ES-I3 (cell line): ENCODE results near the gene RASD1.
A peak's percentile ranks its signal among the peaks of the same experiment; 100 is the strongest.

Source experiments
- H3K36me3 ChIP-seq: 2 replicates; pipeline ENCODE4 v1.6.1; 2013; ENCODE audit warnings: mild to moderate bottlenecking, low read length, control low read depth, moderate library complexity; ENCODE audit not compliant: insufficient read depth
- H3K4me1 ChIP-seq: 2 replicates; pipeline ENCODE4 v1.6.1; 2013; ENCODE audit warnings: mild to moderate bottlenecking, control low read depth, low read length; ENCODE audit not compliant: insufficient read depth
- H3K9ac ChIP-seq: 2 replicates; pipeline ENCODE4 v1.6.1; 2013; ENCODE audit warnings: low read depth, mild to moderate bottlenecking, low read length, moderate library complexity
- H3K9me3 ChIP-seq: 2 replicates; pipeline ENCODE4 v1.6.1; 2013; ENCODE audit warnings: mild to moderate bottlenecking, low read length, moderate library complexity; ENCODE audit not compliant: control insufficient read depth, insufficient read depth

The RASD1 gene

DNA sequence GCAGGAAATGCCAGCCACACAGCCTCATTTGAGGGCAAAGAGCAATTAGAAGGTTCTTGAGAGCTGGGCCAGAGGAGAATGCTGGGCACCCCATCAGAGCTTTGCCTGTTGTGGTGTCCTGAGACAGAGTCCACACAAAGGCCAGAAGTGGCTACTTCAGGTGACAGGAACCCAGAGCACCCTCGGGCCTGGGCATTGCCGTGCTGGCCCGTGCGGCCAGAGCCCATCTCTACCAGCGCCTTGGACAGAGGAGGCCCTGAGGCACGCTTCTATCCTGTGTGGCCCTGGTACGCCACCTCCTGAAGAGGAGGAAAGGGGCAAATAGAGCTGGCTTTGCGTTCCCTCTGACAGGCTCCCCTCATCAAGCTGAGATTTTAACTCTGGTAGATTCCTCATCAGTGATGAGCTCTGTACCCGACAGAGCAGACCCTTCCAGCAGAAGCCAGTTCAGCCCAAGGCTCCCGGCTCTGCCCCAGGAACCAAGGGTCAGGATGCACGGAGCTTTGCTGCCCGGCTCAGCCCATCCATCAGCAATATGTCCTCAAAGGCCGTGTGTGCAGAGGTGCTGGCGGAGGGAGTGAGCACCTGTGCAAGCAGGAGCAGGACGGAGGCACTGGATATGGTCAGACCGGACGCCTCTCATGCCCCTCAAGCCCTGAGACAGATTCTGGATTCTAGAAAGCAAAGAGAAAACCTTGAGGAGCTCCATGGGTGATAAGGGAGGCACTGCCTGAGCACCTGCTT, 3.4 kb upstream of the RASD1 start:
- no peak overlapping the region for H3K9ac ChIP-seq
- no peaks in the 10 kb centered on the region for H3K36me3 ChIP-seq
- H3K9me3 ChIP-seq: no peaks in the 10 kb centered on the region
- H3K4me1 ChIP-seq: no peaks in the 10 kb centered on the region; the same call in 1 of the 2 replicates

DNA sequence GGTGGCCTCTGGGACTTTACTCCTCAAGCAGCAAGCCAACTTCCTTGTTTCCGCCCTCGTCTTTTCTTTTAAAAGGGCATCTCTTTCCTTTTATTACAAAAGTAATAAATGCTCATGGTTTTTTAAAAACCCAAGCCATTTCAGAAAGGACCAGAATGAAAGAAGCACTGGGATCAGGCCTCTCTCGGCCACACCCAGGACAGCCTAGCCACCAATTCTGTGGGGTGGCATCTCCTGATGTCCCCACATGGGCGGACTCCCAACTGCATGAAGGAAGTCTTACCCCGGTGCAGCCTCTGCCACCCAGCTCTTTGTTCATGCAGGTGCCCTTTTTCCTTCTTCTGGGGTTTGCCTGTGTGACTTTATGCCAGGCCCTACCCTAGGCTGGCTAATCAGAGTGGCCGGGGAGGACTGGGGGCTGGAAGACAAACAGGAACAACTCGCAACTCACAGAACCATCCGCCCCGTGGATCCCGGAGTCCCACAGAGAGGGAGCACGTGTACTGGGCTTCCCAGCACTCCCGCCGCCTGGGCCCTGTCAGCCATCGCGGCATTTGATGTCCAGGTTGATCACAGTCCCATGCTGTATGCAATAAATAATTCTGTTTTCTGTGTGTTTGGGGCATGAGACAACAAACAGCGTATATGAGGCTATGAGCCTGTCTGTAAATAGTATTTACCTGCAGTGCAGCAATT, 2.6 kb upstream of the RASD1 start:
- no peak overlapping the region for H3K9ac ChIP-seq
- peaks cover 4% of the 10 kb centered on the region; the same call in 1 of the 2 replicates for H3K4me1 ChIP-seq
- H3K36me3 ChIP-seq: no peaks in the 10 kb centered on the region
- H3K9me3 ChIP-seq: no peaks in the 10 kb centered on the region

DNA sequence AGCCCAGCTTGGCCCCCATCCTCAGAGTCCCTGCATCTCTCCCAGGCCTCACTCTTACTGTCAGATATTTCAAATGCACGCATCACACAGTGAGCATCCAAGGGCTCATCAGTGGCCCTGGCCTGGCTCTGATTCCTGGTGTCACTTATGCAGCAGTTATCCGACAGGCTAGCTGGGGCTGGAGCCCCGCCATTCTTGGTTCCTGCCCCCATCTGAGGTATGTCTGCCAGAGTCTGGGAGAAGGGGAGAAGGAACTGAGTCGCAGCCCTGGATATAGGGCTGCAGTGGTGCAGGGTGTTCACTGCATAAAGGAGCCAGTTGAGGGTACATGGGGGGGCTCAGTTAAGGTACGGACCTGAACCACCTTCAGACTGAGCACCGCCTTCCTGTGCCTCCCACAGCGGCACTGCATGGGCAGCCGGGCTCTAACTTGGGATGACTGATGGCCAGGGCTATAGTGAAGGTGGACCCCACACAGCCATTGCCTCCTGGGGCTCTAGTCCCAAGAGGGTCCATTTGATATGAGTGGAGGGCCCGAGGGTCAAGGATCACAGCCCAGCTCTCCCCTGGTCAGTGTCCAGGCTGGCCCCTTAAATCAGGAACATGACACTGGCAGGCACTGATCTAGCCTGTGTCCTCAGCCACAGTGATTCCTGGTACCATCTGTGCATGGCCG, 1.8 kb upstream of the RASD1 start:
- Histone ChIP-seq H3K9me3 (no peaks in the 10 kb centered on the region), H3K36me3 (no peaks in the 10 kb centered on the region; the same call in 1 of the 2 replicates), H3K4me1 (peaks cover 11% of the 10 kb centered on the region; the same call in 1 of the 2 replicates), H3K9ac (no peak overlapping the region)

DNA sequence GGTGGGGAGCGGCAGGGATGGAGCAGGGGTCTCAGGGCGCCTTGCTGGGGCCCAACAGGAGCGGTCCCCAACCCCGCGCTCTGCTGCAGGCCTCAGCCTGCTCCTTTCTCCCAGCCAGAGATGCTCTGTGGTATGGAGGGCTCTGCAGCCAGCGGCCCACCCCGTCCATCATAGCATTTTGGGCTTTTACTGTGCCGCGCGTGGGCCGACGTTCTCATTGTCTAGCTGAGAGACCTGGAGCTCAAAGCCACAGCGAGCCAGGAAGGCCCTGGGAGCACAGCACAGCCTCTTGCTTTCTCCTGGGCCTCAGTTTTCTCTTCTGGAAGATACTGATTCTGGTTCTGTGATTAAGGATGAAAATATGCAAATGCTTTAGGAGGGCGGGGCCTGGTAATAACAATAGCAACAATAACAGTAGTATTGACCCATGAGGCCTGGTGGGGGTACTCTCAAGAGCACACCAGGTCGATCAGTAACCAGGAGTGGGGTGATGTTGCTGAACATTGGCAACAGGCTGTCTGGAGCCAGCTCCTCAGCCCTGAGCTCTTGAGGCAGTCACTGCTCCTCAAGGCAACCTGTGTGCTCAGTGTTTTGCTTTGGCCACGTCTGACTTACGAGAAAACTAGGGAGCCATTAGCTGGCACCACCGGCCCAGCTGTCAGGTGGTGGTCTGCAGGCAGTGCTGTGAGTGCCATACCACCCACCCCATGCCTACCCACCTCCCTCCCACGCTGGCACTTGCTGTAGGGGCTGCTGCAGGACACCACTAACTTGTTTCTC, 1.1 kb upstream of the RASD1 start:
- H3K4me1 ChIP-seq: peaks cover 15% of the 10 kb centered on the region; the same call in 1 of the 2 replicates
- H3K9ac ChIP-seq: peak overlapping the region; percentile 83; the same call in 1 of the 2 replicates
- no peaks in the 10 kb centered on the region; the same call in 1 of the 2 replicates for H3K36me3 ChIP-seq
- no peaks in the 10 kb centered on the region for H3K9me3 ChIP-seq

DNA sequence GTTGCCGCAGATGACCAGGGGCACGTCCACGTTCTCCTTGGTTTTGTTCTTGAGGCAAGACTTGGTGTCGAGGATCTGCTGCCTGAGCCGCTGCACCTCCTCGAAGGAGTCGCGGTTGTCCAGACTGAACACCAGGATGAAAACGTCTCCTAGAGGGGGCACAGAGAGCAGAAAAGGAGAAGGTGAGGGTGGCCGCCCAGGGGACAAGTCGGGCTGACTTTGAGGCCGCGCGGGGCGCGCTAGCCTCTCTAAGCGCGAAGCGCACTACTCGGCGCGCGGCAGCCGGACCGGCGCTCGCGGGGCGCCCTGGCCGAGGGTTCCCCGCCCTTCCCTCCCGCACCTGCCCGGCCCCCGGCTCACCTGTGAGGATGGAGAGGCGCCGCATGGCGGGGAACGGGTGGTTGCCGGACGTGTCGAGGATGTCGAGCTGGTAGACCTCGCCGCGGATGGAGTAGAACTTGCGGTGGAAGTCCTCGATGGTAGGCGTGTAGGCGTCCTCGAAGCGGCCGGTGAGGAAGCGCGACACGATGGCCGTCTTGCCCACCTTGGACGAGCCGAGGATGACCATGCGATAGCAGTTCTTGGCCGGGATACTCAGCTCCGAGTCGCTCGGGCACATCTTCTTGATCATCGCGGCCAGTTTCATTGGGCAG, 533 bp downstream of the RASD1 start:
- Histone ChIP-seq H3K9me3 (no peaks in the 10 kb centered on the region), H3K36me3 (no peaks in the 10 kb centered on the region; the same call in none of the 2 replicates), H3K4me1 (peaks cover 15% of the 10 kb centered on the region; the same call in 1 of the 2 replicates), H3K9ac (peak overlapping the region; percentile 83)

DNA sequence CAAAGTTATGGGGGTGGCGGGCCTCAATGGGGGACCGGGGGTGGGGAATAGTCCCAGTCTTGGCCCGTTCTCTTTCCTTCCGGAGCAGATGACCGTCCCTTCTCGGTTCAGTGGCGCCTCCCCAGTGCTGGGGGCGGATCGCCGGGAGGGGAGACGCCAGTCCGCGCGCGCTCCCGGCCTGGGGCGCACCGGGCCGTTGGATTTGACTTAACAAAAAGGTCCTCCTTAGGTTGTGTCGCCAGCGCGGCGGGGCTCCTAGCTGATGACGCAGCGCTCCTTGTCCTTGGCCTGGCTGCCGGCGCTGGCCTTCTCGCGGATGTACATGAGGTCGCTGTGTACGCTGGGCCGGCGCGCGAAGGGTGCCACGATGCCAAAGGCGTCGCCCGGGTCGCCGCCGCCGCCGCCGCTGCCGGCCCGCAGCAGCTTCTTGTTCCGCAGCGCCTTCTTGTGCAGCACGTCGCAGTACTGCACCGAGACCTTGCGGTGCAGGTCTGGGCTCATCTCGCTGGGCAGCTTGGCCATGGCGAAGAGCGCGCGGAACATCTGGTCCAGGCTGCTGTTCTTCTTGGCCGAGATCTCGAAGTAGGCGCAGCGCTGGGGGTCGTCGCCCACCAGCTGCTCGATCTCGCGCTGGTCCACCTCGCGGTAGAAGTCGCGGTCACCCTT, 1.2 kb downstream of the RASD1 start:
- Histone ChIP-seq H3K9me3 (no peaks in the 10 kb centered on the region), H3K4me1 (peaks cover 15% of the 10 kb centered on the region; the same call in 1 of the 2 replicates), H3K36me3 (no peaks in the 10 kb centered on the region; the same call in none of the 2 replicates), H3K9ac (peak overlapping the region; percentile 83)

DNA sequence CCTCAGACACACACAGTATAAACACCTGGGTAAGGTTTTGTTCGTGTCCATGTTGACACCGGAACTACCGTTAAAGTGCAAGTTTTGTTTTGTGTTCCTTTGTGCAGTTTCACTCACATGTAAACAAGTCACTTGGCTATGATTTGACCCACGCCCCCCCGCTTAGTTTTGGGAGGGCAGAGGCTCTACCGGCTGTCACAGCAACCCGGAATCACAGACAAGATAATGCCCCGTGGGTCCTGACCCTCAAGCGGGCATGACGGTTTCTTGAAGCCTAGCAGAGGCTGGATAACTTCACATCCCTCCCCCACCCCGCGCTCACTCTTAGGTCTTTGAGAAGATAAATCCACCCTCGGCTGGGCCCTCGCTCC, 1.7 kb downstream of the RASD1 start:
- Histone ChIP-seq H3K9ac (peak overlapping the region; percentile 83), H3K4me1 (peaks cover 15% of the 10 kb centered on the region; the same call in 1 of the 2 replicates), H3K9me3 (no peaks in the 10 kb centered on the region), H3K36me3 (no peaks in the 10 kb centered on the region; the same call in none of the 2 replicates)

DNA sequence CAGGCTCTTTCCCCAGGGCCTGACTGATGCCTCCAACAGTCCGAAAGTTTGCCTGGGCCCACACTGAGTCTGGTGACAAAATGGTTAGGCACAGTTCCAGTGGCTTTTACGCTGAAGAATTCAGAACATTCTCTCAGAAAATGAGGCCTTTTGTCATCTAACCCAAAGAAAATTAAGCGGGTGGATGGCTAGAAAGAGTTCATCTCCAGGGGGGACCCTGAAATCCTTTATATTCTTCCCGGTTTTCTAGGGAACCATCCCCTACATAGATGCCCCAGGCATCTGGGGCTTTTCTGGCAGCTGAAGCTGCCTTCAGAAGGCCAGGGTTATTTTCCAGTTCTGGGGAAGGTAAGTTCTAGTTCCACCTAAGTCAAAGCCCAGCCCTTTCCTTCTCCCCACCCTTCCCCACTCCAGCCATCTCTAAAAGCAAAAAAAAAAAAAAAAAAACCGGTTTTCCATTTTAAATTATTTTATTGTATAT, 2.2 kb downstream of the RASD1 start:
- H3K9ac ChIP-seq: peak overlapping the region; percentile 83; the same call in 1 of the 2 replicates
- H3K9me3 ChIP-seq: no peaks in the 10 kb centered on the region
- no peaks in the 10 kb centered on the region; the same call in none of the 2 replicates for H3K36me3 ChIP-seq
- peaks cover 15% of the 10 kb centered on the region; the same call in 1 of the 2 replicates for H3K4me1 ChIP-seq

DNA sequence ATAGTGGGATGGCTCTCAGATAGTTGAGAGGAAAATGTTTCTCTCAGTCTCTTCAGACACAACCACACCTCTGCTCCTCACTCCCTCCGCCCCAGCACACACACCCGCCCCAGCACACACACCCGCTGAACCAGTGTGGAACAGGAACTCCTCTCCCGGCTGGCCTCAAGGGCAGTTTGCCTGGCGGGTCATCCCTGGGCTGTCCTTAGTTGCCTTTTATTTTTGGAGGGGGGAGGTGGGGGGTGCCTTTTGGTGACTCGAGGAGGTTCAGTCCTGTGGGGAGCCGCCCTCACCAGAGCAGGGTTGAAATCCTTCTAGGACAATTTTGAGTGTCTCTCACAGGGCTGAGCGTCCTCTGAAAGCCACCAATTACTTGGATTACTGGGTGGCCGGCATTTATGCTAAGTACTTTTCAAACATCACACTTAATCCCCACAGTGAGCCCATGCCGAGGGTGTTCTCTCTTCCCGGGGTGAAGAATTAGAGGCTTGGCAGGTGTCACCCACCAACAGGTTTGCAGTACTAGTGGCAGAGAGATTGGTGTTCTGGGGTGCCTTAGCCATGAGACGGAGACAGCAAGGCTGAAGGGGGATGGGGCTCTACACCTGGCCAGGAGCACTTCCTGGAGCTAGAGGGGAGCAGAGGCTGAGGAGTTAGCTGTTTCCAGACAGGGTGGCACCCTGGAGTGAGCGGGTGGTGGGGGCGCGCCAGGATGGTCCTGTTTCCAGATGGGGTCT, 2.8 kb downstream of the RASD1 start:
- Histone ChIP-seq H3K4me1 (peaks cover 15% of the 10 kb centered on the region; the same call in 1 of the 2 replicates), H3K36me3 (no peaks in the 10 kb centered on the region; the same call in none of the 2 replicates), H3K9me3 (no peaks in the 10 kb centered on the region), H3K9ac (no peak overlapping the region)

DNA sequence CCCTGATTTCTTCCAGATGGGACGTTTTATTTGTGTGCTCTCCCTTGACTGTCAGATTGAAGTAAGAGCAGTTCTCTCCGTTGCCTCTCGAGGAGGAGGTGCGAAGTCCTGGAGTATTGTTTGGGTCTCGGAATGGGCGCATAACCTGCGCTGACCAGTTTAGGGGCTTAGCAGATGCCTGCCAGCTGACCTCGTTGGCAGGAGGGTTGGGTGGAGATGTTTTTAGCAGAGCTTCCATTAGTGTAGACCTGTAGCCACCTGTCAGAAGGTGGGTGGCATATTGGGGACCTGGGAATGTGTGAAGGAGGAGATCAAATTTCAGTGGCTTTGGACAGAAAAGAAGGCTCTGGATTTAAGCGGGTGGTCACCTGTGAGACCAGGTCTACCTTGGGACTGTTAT, 3.6 kb downstream of the RASD1 start:
- H3K9me3 ChIP-seq: no peaks in the 10 kb centered on the region
- H3K9ac ChIP-seq: no peak overlapping the region
- H3K4me1 ChIP-seq: peaks cover 15% of the 10 kb centered on the region; the same call in 1 of the 2 replicates
- H3K36me3 ChIP-seq: no peaks in the 10 kb centered on the region; the same call in none of the 2 replicates

DNA sequence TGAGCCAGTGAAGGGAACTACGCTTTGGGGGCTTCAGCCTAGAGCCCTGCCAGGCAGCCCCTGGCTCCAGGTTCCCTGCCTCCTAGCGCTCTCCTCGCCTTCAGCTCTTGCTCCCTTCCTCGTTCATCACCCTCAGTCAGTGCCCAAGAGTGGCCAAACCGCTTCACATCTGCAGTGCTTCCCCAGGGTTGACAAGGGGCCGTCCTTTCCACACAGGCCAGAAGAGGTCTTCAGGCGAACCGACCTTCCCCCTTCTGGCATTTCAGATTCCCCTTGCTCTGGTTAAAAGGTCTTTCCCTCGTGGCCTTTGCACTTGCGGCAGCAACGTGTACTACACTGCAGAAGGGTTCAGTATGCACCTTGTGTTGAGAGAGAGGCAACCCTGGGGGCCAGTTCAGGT, 4.1 kb downstream of the RASD1 start:
- H3K36me3 ChIP-seq: no peaks in the 10 kb centered on the region; the same call in none of the 2 replicates
- H3K4me1 ChIP-seq: peaks cover 15% of the 10 kb centered on the region; the same call in 1 of the 2 replicates
- no peak overlapping the region for H3K9ac ChIP-seq

DNA sequence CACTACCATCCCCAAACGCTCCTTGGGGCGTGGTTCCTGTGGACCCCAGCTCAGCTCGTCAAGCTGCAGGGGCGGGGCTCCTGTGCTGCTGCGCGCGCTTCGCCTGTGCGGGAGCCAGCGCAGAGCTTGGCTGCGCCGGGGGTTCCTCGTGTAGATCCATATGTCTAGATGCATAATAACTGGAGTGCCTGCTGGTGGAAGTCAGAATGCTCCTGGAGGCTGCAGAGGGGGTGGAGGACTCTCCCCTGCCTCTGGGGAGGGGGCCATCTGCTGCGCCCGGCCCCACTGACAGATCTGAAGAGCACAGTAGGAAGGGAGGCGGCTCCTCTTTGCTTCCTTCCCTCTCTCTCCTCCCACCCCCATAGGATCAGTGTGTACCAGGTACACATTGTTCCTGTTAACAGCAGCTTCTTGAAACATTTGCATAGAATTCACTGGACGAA, 4.6 kb downstream of the RASD1 start:
- H3K9me3 ChIP-seq: no peaks in the 10 kb centered on the region
- H3K36me3 ChIP-seq: no peaks in the 10 kb centered on the region; the same call in none of the 2 replicates
- peaks cover 15% of the 10 kb centered on the region; the same call in 1 of the 2 replicates for H3K4me1 ChIP-seq
- no peak overlapping the region for H3K9ac ChIP-seq

More for the DNA sequence above, 4.1 kb downstream of the RASD1 start:
- no peaks in the 10 kb centered on the region for H3K9me3 ChIP-seq
